Subcutaneous adipose tissue (tissue), 4 donors: ENCODE measurements around the gene ELOVL6. TPM values are rescaled to one million over a fixed set of nuclear protein-coding genes. Genes with fewer than 3 reads are reported as not detected.

Experiments
- total RNA-seq, 4 donors: library from RNA; depleted of rRNA; stranded (reverse); fragments of >200 nt; gene quantifications; one replicate each; pipeline ENCODE4 v1.1.0, GENCODE V29; 2016
- TF ChIP-seq, protein P1 (sequence below): fragments of 450-650 bp; IDR thresholded peaks from one replicate; pipeline ENCODE4 v1.5.1; 2016; ENCODE audit warnings: low read depth, mild to moderate bottlenecking, control low read depth, antibody characterized with exemption, moderate library complexity

ELOVL6 gene
- total RNA-seq, 4 donors from 2014 or later, result 1.8 to 10.7 (median 2.7) TPM

DNA sequence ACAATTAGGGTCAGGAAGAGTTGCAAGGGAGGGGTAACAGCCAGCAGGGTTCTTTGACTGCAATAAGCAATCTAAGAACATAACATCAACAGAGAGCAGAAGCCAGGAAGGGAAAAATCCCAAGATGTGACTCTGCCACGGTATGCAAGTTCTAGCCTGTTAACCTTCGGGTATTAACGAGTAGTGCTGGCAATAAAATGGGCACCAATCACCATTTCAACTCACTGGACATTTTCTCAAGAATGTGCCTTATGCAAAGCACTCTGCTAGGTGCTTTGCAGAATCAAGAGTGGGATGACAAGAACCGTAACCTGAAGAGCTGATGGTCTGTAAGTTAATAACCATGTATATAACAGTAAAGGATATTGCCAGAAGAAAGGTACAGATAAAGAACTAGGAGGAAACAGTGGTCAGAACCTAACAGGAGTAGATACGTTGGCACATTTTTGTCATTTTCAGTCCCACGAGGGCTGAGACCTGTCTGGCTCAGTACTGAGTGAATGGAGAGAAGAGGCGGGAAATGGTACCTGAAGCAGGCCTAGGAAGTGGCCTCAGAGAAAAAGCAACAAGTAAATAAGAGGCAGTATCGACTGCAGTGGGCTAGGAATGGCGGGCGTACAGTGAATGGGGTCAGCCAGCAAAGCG, 2.7 kb downstream of the ELOVL6 start:
- TF ChIP-seq, protein P1, sequence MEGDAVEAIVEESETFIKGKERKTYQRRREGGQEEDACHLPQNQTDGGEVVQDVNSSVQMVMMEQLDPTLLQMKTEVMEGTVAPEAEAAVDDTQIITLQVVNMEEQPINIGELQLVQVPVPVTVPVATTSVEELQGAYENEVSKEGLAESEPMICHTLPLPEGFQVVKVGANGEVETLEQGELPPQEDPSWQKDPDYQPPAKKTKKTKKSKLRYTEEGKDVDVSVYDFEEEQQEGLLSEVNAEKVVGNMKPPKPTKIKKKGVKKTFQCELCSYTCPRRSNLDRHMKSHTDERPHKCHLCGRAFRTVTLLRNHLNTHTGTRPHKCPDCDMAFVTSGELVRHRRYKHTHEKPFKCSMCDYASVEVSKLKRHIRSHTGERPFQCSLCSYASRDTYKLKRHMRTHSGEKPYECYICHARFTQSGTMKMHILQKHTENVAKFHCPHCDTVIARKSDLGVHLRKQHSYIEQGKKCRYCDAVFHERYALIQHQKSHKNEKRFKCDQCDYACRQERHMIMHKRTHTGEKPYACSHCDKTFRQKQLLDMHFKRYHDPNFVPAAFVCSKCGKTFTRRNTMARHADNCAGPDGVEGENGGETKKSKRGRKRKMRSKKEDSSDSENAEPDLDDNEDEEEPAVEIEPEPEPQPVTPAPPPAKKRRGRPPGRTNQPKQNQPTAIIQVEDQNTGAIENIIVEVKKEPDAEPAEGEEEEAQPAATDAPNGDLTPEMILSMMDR, result no peak

GRCh38 chr4:110193822-110194761, 4.3 kb downstream of the ELOVL6 start:
- TF ChIP-seq, protein P1, result no peak

- TF ChIP-seq, protein P1, result no peak
These were observed 8.2 kb downstream of the ELOVL6 start for GRCh38 chr4:110190249-110190648.

- TF ChIP-seq, protein P1, result no peak
These were observed 10.3 kb downstream of the ELOVL6 start for GRCh38 chr4:110188113-110188512.

- TF ChIP-seq, protein P1, result no peak
These were observed 13.6 kb downstream of the ELOVL6 start for GRCh38 chr4:110184791-110185155.

DNA sequence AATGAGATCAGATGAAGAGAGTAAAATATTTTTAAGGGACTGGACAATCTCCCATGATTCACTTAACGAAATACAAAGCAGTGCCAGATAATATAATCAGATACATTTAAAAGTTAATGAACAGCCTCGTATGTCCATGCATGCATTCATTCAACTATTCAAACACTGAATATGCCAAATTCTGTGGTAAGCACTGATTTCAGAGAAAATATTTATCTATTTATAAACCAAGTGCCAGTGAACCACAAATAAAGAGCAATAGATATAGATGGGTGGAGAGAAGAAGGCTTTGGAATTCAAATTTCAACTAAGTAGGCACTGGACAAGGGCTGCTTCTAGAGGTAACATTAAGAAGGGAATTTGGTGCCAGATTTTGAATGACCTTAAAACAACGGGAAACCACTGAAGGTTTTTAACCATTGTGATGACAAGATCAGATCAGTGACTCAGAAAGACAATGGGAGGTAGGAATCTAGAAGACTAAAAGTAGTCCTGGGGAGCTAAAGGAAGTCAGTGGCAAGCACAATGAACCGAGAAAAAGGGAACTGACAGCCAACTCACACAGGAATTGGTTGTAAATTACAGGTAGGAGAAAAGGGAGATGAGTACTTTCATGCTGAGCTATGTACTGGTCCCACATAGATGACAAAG, 14.2 kb downstream of the ELOVL6 start:
- TF ChIP-seq, protein P1, result no peak

DNA sequence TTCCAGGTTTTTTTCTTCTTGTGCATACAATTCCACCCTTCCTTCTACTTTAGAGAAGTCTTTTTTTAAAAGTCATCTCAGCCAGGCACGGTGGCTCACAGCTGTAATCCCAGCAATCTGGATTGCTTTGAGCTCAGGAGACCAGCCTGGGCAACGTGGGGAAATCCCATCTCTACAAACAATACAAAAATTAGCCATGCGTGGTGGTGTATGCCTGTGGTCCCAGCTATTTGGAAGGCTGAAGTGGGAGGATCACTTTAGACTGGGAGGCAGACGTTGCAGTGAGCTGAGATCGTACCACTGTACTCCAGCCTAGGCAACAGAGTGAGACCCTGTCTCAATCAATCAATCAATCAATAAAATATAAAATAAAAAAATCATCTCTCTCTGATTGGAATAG, 14.8 kb downstream of the ELOVL6 start:
- TF ChIP-seq, protein P1, result no peak
